Effector CD8-positive, alpha-beta T cell (primary cell): ENCODE measurements around the gene CIRBP.

Source experiments
- DNase-seq: peaks from one replicate; lab custom pipeline; 2025; lab: John Stamatoyannopoulos, UW

The CIRBP gene

DNA sequence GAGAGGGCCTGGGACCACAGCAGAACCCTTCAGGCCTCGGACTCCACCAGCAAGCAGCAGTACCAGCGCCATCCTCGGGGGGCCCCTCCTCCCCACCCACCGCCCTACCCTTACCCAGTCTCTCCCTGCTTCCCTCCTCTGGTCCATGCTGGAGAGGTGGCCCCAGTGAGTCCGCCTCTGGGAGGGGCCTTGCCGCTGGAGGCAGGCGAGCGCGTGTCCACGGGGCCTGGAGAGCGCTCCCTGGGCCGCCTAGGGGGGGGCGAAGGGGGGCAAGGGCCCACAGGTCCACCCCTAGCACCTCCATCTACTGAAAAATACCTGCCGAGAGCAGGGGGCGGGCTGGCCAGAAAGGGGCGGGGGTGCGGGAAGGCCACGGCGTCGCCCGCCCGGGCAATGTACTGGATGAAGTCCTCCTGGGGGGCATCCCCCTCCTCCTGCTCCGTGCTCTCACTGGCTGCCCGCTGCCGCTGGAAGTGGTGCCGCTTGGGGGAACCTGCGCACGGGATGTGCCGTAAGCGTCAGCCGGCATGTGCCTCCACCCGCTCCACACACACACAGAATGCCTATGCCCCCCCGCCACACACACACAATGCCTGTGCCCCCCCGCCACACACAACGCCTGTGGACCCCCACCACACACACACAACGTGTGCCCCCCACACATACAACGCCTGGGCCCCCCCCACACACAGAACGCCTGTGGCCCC lies 38.2 kb upstream of the CIRBP start:
- no peak for DNase-seq

DNA sequence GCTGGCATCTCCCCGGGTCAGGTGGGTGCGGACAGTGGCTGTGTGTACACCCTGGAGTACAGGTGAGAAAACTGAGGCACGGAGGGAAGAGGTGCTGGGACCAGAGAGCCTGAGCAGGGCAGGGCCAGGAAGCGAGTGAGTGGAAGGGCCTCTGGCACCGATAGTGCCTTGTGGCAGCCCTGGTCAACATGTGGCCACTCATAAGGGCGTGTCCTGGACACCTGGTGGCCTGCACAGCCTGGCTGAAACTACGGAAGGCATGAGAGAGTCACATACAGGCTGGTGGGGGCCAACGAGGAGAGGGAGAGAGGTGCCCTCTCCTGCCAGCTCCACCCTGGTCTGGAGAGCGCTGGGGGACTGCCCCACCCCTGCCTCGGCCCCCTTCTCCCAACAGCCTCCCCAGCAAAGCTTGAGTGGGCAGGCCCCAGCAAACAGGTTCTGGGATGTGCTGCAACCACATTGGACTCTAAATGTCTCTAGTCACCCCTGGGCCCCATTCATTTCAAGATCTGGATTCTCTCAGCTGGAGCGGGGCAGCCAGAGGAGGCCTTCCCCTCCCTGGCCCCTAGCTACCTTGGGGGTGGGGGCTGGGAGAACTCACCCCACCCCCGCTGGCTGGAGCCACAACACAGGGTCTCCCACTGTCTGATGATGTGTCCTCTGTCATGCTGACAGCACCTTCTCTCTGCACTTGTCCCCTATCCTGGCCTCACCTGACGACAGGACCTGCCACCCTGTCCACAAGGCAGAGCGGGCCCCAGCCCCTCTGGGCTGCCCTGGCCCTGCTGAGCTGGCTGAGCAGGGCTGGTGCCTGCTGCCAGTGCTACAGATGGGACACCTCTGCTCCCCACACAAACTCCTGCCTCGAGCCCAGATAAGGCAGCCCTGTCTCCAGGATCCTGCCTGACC lies 37.1 kb upstream of the CIRBP start:
- DNase-seq, result no peak

DNA sequence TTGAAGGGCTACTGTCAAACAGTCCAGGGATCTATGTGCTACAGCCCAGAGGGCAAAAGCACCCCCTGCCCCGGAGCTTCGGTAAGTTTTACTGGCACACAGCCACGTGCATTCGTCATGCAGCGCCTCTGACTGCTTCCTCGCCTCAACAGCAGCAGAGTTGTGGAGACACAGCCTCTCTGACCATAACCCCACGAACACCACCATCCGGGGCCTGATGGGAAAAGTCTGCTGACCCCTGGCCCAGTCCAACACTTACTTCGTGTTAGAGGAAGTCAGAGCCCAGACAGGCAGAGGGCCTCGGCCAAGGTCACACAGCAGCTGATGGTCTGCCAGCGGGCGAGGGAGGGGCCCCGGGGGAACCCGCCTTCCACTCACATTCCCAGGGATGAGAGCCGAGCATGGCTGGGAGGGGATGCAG lies 36.5 kb upstream of the CIRBP start:
- no peak for DNase-seq

DNA sequence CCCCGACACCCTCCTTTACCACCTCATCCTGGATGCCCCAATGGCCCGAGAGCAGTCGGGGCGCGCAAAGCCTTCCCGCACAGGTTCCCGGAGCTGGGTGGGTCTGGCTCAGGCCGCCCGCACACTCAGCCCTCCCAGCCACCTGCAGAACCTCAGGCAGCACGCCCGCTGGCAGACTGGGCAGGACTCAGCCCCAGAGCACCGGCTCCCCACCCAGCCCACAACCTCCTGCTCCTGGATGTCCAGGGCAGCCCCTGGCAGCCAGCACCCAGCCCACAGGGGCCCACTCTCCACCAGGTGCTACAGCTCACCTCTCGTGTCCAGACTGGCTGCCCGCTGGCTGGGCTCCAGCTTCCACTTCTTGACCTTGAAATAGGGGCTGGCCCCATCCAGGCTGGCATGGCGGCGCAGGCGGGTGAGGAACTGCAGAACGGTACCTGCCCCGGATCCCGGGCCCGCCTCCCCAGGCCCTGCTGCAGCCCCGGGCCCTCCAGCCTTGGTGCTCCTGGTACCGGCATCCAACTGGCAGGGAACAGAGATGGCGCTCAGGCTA lies 35.9 kb upstream of the CIRBP start:
- no peak for DNase-seq

DNA sequence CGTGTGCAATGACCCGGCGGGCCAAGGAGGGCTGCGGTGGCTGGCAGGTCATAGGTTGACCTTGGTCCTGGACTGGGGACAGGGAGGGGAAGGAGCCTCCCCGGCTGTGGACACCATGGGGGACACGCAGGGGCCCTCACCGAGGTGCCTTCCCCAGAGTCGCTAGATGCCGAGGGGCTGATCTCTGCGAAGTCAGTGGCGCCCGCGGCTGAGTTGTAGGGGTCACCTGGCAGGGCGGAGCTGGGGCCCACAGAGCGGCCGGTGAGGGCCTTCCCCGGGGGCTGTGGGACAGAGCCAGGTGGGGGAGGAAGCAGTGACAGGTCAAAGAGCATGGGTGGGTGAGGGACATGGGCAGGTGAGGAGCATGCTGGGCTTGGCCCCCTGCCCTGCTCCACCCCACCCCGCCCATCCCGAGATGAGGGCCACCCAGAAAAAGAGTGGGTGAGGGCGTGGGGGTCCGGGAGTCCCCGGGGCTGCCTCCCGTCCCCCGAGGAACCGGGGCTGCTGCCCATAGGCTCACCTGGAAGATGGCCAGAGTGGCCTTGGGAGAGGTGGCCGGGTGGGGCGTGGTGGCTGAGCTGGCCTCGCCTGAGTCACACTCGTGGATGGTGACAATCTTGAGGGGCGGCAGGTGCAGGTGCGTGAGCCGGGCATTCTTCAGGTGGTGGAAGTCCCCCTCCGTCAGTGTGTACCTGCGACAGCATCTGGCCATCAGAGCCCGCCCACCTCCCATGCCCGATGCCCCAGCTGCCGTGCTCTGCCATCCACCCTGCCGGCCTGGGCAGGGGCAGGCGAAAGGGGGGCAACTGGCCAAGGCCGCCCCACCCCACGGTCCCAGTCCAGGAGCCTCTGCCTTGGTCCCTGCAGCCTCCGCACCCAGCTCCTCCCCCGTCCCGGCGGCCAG lies 34.8 kb upstream of the CIRBP start:
- no peak for DNase-seq

DNA sequence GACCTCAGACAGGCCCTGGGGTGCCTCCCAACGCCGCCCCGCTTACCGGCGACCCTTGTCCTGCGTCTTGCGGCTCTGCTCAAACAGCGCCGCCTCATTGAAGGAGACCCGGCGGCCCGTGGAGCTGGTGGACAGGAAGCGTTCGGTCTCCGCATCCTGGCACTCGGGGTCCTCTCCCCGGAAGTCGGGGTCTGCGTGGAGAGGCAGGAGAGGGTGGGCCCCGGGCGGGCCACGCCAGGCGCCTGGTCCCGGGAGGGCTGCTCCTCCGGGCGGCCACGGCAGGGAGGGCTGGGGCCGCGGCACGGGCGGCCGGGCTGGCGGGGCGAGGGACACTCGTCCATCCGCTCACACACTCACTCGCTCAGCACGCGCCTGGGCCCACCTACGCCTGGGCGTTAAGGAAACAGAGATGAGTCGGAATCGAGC lies 34.2 kb upstream of the CIRBP start:
- DNase-seq, result no peak

DNA sequence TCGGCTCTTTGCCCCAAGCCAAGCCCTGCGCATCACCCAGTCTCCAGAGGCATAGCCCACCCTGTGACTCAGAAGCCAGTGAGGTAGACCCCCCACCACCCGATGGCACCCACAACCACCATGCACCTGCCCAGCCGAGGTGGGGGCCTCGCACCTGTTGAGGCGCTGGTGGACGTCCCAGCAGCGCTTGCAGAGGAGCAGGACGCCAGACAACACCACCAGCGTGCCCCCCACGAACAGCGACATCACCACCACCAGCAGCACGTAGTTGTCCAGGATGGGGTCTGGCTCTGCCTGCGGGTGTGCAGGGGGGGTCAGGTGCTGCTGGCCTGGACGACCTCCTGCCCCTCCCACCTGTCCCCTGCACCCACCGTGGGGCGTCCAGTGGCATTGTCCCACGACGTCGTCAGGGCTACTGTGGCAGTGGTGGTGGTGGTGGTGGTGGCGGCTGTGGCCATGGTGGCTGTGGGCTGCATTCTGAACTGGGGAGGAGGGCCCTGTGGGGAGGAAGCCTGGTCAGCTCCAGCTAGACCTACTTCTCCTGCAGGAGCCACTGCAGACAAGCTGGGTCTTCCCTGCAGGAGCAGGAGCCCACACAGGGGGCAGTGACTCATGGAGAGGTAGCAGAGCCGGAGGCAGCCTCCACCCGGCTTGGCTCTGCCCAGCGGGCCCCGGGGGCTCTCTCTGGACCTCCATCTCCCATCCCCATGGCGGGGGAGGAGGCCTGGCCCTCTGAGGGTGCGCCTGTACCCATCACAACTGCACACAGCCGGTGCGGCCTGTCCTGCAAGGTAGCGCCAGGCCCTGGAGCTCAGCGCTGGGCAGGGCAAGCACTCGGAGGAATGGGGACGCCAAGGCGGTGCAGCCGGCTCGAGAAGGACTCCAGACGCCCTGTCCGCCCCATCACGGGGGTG lies 33.2 kb upstream of the CIRBP start:
- DNase-seq, result no peak

DNA sequence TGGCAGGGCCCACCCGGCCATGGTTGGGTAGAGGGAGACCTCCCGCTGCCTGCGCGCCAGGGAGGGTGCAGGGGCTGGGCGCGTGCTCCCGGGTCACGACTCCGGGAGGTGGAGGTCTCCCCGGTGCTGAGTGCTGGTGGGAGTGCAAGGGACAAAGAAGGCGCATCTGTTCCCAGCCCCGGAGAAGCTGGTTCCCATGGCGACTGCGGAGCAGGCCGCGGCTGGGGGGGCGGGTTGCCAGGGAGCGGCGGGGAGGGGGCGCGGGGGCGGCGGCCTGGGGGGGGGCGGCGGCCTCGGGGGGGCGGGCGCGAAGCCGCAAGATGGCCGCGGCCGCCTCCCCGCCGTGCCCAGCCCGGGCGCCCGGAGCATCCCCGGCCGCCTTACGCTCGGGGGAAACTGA lies 32.6 kb upstream of the CIRBP start:
- no peak for DNase-seq

DNA sequence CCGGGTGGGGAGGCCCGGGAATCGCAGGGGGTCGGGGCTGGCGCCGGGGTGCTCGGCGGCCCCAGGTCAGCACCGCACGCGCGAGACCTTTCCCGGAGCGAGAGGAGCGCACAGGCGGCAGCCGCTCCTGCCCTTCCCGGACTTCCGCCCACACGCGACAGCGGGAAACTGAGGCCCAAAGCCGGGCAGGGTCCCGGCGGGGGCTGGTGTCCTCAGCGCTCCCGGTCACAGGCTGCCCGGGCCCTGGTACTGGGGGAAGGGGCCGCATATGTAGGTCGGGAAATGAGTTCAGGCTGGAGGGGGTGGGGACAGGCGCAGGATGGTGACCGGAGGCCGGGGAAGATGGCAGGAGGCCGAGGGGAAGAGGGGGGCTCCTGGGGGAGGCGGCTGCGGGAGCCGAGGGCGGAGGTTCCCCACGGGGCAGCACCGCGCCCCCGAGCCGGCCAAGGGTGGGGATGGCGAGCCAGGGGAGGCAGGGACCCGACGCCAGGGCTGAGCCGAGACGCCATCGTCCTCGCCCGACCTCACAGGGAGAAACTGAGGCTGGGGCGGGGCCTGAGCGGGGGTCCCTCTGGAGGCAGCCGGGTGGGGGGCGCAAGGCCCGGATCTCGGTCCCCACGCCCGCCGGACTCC lies 32.0 kb upstream of the CIRBP start:
- DNase-seq, result no peak

DNA sequence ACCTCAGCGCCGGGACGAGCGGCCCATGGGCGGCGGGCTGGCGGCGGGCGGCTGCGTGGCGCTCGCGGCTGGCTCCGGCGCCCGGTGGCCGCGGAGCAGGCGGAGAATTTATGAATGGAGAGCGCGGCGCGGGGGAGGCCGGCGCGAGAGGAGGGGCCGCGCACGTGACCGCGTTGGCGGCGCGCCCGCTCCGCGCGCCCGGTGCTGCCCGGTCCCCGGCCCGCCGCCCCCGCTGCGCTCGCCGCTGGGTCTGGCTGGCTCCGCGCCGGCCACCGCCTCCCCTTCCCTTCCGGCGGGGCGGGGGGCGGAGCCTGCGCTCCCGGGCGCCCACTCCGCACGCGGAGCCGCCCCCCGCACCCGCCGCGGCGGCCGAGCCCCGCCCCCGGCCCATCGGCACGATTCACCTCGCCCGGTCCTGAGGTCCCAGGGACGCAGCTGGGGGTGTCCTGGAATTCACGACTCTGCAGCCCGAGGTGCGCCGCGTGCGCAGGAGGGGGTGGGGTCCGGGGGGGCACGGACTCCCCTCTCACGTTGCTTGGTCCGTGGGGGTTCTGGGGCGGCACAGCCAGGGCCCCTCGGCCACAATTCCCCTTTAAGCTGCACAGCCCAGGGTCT lies 31.3 kb upstream of the CIRBP start, which contains the start of gene CBARP:
TSS of gene CBARP (minus strand) at position 252 of the 615 bp plus-strand sequence. CDS start 1,905 bp downstream, outside the sequence.
- DNase-seq, result peak; percentile 35

DNA sequence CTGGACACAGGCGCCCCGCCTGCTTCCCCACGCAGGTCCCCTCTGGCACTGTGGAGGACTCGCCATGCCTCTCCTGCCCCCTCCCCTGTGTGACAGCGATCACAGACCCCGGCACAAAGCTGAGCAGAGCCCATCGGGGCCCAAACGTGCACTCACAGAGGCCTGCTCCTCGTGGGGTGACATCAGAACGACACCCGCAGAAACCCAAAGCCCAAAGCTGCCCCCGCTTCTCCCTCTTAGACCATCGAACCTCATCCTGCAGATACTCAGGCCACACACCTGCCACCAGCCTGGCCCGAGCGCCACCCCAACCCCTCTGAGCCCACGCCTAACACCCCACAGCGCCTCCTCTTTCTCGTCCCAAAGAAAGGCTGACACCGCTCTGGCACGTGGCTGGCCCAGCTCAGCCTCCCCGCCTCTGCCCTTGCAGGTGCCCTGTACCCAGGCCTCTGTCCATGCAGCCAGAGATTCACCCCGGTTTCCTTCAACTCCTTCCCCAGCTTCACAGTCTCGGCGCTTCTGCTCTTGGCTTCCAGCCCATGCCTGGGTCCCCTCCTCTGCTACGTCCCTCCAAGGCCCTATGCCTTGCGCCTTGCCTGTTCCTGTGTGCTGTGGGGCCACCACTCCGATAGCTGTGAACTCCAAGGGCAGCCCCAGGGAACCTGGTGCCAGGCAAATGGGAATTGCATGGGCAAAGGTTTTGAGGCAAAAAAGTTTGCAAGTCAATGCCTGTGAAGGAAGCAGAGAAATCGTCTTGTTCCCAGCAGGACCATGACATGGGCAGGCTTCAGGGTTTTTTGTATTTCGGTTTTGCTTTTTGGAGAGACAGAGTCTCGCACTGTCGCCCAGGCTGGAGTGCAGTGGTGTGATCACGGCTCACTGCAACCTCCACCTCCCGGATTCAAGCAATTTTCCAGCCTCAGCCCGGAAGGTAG lies 30.5 kb upstream of the CIRBP start:
- DNase-seq, result no peak

DNA sequence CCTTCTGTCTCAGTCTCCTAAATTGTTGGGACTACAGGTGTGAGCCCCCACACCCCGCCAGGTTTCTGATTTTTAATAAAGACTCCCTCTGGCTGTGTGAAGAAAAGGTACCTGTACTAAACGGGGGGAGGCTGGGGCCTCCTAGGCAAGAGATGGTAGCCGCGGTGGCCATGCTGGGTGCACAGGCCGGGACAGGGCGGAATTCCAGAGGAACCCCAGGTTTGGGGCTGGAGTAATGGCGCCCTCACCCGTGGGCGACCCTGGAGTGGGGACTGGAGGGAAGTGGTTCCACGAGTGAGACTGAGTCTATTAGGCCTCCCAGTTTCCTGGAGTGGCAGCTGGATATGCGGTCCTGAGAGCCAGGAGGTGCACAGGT lies 29.7 kb upstream of the CIRBP start:
- DNase-seq, result no peak

DNA sequence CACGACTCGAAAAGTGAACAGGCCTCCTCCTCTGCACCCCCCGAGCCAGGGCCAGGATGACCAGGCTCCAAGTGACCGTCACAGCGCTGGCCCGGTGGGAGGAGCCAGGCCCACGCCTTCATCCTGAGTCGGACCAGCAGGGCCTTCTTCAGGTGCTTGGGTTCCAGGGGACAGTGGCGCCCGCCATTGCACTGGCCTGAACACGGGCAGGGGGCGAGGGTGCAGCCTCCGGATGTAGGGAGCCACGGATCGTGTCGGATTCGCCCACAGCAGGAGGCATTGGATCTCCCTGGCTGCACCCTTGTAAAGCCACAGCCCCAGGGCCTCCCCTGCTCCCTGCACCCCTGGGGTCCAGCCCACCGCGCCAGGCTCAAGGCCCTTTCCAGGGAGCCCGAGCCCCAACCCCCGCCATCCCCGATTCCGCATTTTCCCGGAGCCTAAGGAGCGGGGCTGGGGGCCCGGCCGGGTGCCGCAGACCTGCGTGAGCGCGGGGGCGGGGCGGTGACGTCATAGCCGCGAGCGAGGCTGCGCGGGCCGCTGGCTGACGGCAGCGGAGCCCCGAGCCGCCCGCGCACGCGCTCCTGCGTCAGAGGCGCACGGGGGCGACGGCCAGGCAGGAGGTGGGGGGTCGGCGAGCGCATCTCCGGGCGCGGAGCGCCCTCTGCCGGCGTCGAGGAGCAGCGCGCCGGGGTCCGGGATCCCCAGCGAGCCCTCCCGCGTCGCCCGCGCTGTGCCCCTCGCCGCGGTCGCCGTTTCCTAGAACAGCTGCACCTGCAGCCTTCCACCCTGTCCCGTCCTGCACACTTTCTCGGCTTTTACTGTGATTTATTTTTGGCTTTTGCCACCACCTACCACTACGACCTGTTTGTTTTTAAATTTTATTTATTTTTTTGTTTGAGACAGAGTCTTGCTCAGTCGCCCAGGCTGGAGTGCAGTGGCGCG lies 29.1 kb upstream of the CIRBP start:
- DNase-seq, result peak; percentile 90

DNA sequence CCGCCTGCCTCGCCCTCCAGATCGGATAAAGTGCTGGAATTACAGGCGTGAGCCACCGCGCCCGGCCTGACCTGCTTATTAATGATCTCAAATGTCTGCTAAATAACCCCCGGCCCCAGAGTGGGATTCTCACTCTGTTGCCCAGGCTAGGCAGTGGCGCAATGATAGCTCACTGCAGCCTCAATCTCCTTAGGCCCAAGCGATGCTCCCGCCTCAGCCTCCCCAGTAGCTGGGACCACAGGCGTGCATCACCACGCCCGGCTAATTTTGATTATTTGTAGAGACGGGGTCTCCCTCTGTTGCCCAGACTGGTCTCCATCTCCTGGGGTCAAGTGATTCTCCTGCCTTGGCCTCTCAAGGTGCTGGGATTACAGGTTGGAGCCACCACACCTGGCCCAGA lies 28.2 kb upstream of the CIRBP start:
- no peak for DNase-seq

DNA sequence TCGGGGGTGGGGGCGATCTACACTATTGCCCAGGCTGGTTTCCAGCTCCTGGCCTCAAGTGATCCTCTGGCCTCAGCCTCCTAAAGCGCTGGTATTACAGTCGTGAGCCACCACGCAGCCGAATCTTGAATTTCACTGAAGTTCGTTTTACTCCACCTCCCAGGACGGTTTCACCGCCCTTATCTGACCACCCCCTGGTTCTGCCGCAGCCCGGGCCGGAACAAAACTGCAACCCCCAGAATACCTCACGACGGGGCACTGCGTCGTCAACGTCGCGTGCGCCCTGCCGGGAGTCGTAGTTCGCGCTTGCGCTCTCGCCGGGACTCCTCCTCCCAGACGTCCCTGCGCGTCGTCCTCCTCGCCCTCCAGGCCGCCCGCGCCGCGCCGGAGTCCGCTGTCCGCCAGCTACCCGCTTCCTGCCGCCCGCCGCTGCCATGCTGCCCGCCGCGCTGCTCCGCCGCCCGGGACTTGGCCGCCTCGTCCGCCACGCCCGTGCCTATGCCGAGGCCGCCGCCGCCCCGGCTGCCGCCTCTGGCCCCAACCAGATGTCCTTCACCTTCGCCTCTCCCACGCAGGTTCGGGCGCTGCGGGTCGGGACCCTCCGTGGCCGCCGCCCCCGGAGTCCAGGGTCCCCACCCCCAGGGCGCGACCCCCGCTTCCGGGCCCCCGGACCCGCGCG lies 27.6 kb upstream of the CIRBP start, which contains the start of gene ATP5F1D:
TSS of gene ATP5F1D (plus strand) at position 335 of the 679 bp plus-strand sequence. CDS start at position 435, 100 bp downstream.
- peak; percentile 76 for DNase-seq
